Activated CD4-positive, alpha-beta T cell treated with anti-CD3 and anti-CD28 coated beads for 36 hours (primary cell): Measurements from ENCODE around the gene COL4A2. TPM values are rescaled to one million over a fixed set of nuclear protein-coding genes. Genes with fewer than 3 reads are reported as not detected.

Source experiments
- ATAC-seq: fragments of 200-7000 bp; cut with Tn5 transposase; one replicate; pipeline ENCODE4 v1.10.0; 2021; ENCODE audit warnings: mild to moderate bottlenecking, moderate library complexity
- CTCF ChIA-PET: fragments of 350-600 bp; sonication (Branson Sonifier 250); formaldehyde crosslinking; loops from one replicate; lab custom pipeline; 2021; ENCODE audit warnings: antibody characterized with exemption; lab: Charles Lee
- POLR2A ChIA-PET: fragments of 350-600 bp; sonication (Branson Sonifier 250); formaldehyde crosslinking; loops from one replicate; lab custom pipeline; 2021; ENCODE audit warnings: antibody characterized with exemption, inconsistent platforms; lab: Charles Lee
- DNase-seq: peaks from one replicate; pipeline ENCODE4 v3.0.0-alpha.2; 2020
- H3K27ac Mint-ChIP-seq: one replicate; pipeline ENCODE4 v1.8.0; 2021; ENCODE audit warnings: mixed read lengths
- H3K27me3 Mint-ChIP-seq: one replicate; pipeline ENCODE4 v1.8.0; 2021; ENCODE audit warnings: mixed read lengths
- H3K36me3 Mint-ChIP-seq: one replicate; pipeline ENCODE4 v1.8.0; 2021; ENCODE audit warnings: low read depth, mixed read lengths
- H3K4me1 Mint-ChIP-seq: one replicate; pipeline ENCODE4 v1.8.0; 2021; ENCODE audit warnings: mixed read lengths
- H3K4me3 Mint-ChIP-seq: one replicate; pipeline ENCODE4 v1.8.0; 2021; ENCODE audit warnings: mild to moderate bottlenecking, moderate library complexity, mixed read lengths
- H3K9me3 Mint-ChIP-seq: one replicate; pipeline ENCODE4 v1.8.0; 2021; ENCODE audit warnings: low read depth, mixed read lengths
- intact Hi-C, 2 experiments: fragments of 100-400 bp; cut with DNase I in 1 of 2; cut with micrococcal nuclease in 1 of 2; formaldehyde crosslinking; loops; one replicate each; pipeline versions ENCODE4 v1.14.2 to v1.15.1; 2022 to 2024; cut with DNase I, micrococcal nuclease
- total RNA-seq, 2 experiments: library from RNA; stranded (reverse); gene quantifications; one replicate each; pipeline ENCODE4 v1.2.3, GENCODE V29; 2021

The COL4A2 gene
- total RNA-seq, 2 experiments from 2014 or later = not detected

DNA sequence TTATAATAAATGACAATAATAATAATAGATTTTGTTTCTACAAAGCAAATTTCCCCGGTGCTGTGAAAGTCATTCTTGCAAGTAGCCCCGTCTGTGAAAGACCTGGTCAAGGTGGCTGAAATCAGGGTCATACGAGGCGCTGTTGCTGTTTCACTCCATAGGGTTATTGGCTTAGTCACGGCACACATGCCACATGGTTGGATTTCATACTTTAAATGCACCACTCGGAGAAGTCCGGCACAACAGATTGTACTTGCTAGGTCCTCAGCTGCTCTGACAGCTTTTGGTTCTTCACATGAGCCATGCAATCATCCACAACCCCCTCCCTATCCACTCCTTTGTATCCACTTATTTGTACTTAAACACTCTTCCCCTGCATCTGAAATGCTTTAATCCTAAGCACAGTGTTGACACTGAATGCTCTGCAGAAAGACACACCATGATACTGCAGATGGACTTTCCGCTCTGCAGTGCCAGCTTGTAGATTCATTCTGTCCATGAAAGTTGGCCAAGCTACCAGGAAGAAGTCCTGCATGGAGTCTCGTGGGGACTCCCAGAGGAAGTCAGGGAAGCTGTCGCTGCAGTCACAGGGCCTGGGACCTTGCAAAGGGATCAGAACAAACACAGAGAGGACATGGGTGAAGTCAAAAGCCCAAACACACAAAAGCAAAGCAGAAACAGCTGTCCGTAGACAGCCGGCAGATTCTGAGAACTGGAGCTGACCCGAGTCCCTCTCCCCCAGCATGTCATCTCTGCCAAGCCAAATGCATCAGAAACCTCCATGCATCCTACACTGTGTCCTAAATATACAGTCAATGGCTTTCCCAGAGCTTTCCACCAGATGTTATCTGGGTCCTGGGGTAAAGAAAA, 124.6 kb downstream of the COL4A2 start:
- ChIA-PET POLR2A (no interaction called here), CTCF (interaction anchor here (1.5 kb wide), 1 partner anchor 21 kb away, joined by 3 read pairs; no protein-coding TSS in a partner anchor)
- no peaks in the 10 kb centered on the region for H3K36me3 Mint-ChIP-seq
- H3K4me3 Mint-ChIP-seq = no peak overlapping the region
- H3K9me3 Mint-ChIP-seq = no peaks in the 10 kb centered on the region
- intact Hi-C loops = no loop called here
- ATAC-seq (no peak), DNase-seq (no peak)
- no peak overlapping the region for H3K27ac Mint-ChIP-seq
- H3K4me1 Mint-ChIP-seq = no peaks in the 10 kb centered on the region
- H3K27me3 Mint-ChIP-seq = peaks cover 52% of the 10 kb centered on the region

DNA sequence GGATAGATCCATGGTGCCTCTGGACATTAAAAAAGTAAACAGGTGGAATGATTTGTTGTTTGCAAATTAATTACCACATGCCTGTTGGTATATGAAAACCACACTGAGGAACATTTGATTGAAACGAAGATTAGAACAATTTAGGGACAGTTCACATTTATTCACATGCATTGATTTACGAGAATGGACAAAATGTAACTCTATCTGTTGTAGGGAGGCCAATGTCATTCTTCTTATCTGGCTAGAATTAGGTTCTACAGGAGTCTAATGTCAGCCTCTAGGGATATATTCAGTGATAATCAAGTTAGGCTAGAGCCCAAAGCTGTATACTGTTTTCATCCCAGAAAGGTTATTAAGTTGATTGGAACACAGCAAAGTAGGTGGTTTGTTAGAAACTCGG, 125.4 kb downstream of the COL4A2 start:
- ATAC-seq (no peak), DNase-seq (no peak)
- no peak overlapping the region for H3K4me3 Mint-ChIP-seq
- POLR2A ChIA-PET = no interaction called here
- H3K27ac Mint-ChIP-seq = no peak overlapping the region
- H3K9me3 Mint-ChIP-seq = no peaks in the 10 kb centered on the region
- no peaks in the 10 kb centered on the region for H3K4me1 Mint-ChIP-seq
- intact Hi-C loops = no loop called here
- H3K27me3 Mint-ChIP-seq = peaks cover 54% of the 10 kb centered on the region
- no peaks in the 10 kb centered on the region for H3K36me3 Mint-ChIP-seq
- CTCF ChIA-PET = interaction anchor here (1.2 kb wide), 1 partner anchor 23 kb away, joined by 3 read pairs; no protein-coding TSS in a partner anchor

DNA sequence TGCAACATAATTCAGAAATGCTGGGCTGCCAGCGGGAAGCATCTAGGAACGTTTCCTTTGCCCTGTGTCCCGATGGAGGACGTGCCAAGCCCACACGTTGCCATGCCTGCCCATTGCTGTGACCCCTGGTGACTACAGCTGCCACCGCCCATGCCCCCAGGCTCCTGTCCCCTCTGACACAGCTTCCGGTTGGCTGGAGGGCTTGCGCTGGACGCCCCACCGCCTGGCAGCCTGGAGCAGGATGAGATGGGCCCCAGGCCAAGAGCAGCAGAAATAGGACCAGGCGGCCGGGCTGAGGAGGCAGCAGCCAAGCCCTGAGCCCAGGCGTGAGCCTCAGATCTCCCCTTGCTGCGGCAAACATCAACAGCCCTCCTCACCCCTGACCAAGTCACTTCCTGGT, 125.9 kb downstream of the COL4A2 start:
- no peak for DNase-seq
- Mint-ChIP-seq H3K4me1 (no peaks in the 10 kb centered on the region), H3K27me3 (peaks cover 53% of the 10 kb centered on the region), H3K27ac (no peak overlapping the region), H3K4me3 (no peak overlapping the region), H3K36me3 (no peaks in the 10 kb centered on the region), H3K9me3 (no peaks in the 10 kb centered on the region)
- CTCF ChIA-PET = interaction anchor here (1.2 kb wide), 1 partner anchor 23 kb away, joined by 3 read pairs; no protein-coding TSS in a partner anchor
- no peak for ATAC-seq
- POLR2A ChIA-PET = no interaction called here
- intact Hi-C loops = no loop called here

DNA sequence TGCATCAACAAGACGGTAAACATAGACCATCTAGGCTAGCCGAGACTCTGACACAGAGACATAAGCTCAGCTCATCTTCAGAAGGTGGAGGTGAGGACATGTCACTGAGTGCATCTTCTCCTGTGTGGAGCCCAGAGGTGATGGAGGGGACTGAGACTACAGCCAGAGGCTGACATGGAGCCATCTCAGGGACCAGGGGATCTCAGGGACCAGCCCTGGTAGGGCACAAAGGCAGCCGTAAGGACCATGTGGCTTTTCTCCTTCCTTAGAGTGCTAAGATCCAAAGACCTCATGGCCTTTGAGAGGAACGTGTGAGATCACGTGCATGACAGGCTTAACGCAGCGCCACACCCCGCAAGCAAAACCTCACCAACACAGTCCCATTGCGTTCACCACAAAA, 127.5 kb downstream of the COL4A2 start:
- H3K36me3 Mint-ChIP-seq = no peaks in the 10 kb centered on the region
- no peak overlapping the region for H3K27ac Mint-ChIP-seq
- peaks cover 52% of the 10 kb centered on the region for H3K27me3 Mint-ChIP-seq
- CTCF ChIA-PET = interaction anchor here (0.5 kb wide), 1 partner anchor 49 kb away, joined by 3 read pairs; no protein-coding TSS in a partner anchor
- H3K9me3 Mint-ChIP-seq = no peaks in the 10 kb centered on the region
- no peak overlapping the region for H3K4me3 Mint-ChIP-seq
- DNase-seq (no peak), ATAC-seq (no peak)
- intact Hi-C loops = no loop called here
- H3K4me1 Mint-ChIP-seq = no peaks in the 10 kb centered on the region
- POLR2A ChIA-PET = no interaction called here

DNA sequence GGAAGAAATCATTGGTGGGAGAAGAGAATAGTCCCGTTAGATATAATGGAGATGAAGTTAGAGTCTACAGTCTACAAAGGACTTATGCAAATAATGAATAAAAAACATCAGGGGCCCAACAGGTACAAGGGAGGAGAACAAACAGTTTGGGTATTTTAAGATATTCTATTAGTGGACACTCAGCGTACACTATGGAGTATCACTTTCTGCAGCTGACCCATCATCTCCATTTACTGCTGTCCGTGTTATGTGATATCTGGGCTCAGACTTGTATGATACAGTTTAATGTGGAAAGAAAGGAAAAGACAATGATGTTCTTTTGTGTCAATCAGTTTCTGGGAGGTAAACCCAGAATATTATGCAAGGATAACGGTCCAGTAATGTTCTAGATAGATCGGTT, 128.2 kb downstream of the COL4A2 start:
- Mint-ChIP-seq H3K27ac (no peak overlapping the region), H3K4me3 (no peak overlapping the region), H3K4me1 (no peaks in the 10 kb centered on the region), H3K9me3 (no peaks in the 10 kb centered on the region), H3K27me3 (peaks cover 52% of the 10 kb centered on the region), H3K36me3 (no peaks in the 10 kb centered on the region)
- ChIA-PET CTCF (no interaction called here), POLR2A (no interaction called here)
- DNase-seq (no peak), ATAC-seq (no peak)
- intact Hi-C loops = no loop called here

DNA sequence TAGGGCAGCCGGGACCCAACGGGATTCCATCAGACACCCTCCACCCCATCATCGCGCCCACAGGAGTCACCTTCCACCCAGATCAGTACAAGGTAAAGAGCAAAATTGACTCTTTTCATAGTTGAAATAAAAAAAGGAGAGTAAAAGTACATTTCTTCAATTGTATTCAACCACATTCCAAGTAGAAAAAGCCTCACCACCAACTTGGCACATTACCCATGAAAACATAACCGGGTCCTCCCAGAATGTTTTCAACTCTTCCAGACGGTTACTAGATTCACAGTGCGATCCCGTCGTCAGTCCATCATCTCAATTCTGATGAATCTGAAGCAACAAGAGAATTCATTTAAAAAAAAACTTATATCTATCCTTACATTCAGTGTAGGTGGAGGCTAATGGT, 129.2 kb downstream of the COL4A2 start:
- Mint-ChIP-seq H3K9me3 (no peaks in the 10 kb centered on the region), H3K4me1 (no peaks in the 10 kb centered on the region), H3K36me3 (no peaks in the 10 kb centered on the region), H3K27me3 (peaks cover 51% of the 10 kb centered on the region), H3K4me3 (no peak overlapping the region), H3K27ac (no peak overlapping the region)
- POLR2A ChIA-PET = no interaction called here
- ATAC-seq (no peak), DNase-seq (no peak)
- intact Hi-C loops = no loop called here
- CTCF ChIA-PET = no interaction called here

DNA sequence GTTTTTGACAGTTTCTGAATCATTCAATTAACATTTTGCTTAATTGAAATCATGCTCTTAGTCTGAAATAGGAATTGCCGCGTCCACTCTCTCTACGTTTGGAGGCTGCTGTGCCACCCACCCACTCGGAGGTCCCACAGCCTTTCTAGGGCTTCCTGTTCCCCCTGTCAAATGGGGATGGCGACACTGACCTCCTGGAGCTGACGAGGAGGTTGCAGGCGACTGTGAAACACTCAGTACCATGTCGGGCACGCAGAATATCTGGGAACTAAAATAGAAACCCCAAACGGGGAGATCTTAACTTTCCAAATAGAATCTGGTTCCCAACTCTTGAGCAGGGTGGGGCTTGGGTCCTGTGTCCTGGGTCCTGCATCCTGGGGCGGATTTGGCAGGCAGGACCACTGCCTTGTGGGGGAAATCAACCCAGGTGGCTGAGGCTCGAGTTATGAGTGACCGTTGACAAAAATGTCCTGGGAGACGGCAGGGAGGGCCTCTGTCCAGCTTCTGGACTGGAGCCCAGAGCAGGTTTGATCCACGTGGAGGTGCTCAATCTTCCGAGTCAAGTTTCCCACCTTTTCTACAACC, 129.8 kb downstream of the COL4A2 start:
- CTCF ChIA-PET = interaction anchor here (0.8 kb wide), 1 partner anchor 275 kb away, joined by 3 read pairs; no protein-coding TSS in a partner anchor
- ATAC-seq (no peak), DNase-seq (no peak)
- H3K27me3 Mint-ChIP-seq = peaks cover 46% of the 10 kb centered on the region
- no peaks in the 10 kb centered on the region for H3K4me1 Mint-ChIP-seq
- no peaks in the 10 kb centered on the region for H3K36me3 Mint-ChIP-seq
- intact Hi-C loops = no loop called here
- H3K9me3 Mint-ChIP-seq = no peaks in the 10 kb centered on the region
- no peak overlapping the region for H3K4me3 Mint-ChIP-seq
- POLR2A ChIA-PET = no interaction called here
- H3K27ac Mint-ChIP-seq = no peak overlapping the region

DNA sequence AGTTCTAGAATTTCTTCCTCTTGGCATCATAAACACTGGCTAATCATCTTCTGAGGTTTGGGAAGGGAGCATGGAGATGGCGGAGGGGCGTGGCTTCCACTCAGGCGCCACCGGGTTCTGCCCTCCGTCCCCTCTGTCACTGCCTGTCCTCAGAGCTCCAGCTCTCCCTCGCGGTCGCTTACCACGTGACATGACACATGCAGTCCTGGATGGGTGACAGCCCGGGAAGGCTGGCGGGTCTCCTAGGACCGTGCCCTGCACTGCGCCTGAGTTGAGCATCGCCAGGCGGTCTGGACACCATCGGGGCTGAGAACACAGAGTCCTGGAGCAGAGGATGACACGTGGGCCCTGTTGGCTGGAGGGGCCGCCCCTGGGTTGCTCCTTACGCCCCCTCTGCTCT, 131.1 kb downstream of the COL4A2 start:
- no peaks in the 10 kb centered on the region for H3K9me3 Mint-ChIP-seq
- H3K4me1 Mint-ChIP-seq = no peaks in the 10 kb centered on the region
- DNase-seq (no peak), ATAC-seq (no peak)
- POLR2A ChIA-PET = no interaction called here
- intact Hi-C loops = no loop called here
- no peaks in the 10 kb centered on the region for H3K36me3 Mint-ChIP-seq
- CTCF ChIA-PET = no interaction called here
- H3K27me3 Mint-ChIP-seq = peaks cover 41% of the 10 kb centered on the region
- H3K27ac Mint-ChIP-seq = no peak overlapping the region
- no peak overlapping the region for H3K4me3 Mint-ChIP-seq

DNA sequence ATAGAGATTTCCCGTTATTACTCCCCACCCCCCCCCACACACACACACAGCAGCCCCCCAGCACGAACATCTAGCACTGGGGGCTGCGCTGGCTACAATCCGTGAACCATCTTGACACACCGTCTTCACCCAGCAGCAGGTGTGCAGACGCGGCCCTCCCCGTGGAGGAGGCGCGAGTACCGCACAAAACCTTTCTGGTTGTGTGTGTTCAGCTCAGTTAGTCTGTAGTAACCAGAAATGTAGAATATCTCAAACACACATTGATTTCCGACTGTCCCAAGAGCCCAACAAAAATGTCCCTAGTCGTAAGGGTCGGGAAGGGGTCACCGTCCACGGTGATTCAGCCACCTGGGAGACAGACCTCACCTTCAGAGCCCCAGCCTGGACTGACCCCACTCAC, 131.7 kb downstream of the COL4A2 start:
- DNase-seq = no peak
- no peaks in the 10 kb centered on the region for H3K9me3 Mint-ChIP-seq
- H3K4me1 Mint-ChIP-seq = no peaks in the 10 kb centered on the region
- H3K4me3 Mint-ChIP-seq = no peak overlapping the region
- peaks cover 38% of the 10 kb centered on the region for H3K27me3 Mint-ChIP-seq
- CTCF ChIA-PET = interaction anchor here (0.6 kb wide), 1 partner anchor 190 kb away, joined by 3 read pairs; no protein-coding TSS in a partner anchor
- no peak for ATAC-seq
- no peaks in the 10 kb centered on the region for H3K36me3 Mint-ChIP-seq
- POLR2A ChIA-PET = no interaction called here
- intact Hi-C loops = no loop called here
- H3K27ac Mint-ChIP-seq = no peak overlapping the region

DNA sequence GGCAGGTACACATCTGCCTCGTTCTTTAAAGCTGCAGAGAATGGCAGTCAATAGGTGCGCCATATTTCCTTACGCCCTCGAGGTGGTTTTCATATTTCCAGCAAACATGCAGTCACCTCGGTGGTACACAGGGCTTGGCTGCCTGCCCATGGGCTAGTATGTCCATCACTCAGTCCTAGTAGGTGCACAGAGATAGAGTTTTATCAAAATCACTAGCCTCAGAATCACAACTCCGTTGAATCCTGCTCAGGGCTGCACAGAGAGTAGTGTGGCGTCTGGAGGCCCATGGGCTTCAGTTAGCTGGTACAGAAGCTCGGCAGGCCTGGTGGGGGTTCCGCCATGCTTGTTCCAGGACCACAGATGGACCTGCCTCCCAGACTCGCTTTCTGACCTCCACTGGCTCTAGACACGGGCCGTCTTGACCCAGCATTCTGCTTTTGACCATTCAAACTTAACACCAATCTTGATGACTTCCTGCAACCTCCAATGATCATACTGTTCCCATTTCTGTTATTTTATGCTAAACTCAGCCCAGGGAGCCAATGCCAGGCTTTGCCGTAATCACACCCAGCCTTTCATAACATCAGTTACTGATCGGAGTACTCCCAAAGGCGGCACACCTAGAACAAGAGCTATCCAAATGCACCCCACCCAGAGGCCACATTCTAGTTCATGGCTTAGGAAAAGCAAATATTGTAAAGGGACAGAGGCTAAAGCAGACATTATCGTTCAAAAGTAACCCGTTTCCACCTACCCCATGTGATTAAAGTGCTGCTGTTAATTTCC, 134.1 kb downstream of the COL4A2 start:
- no peak for DNase-seq
- ChIA-PET POLR2A (no interaction called here), CTCF (no interaction called here)
- Mint-ChIP-seq H3K27ac (no peak overlapping the region), H3K4me1 (no peaks in the 10 kb centered on the region), H3K9me3 (no peaks in the 10 kb centered on the region), H3K36me3 (no peaks in the 10 kb centered on the region), H3K27me3 (peaks cover 41% of the 10 kb centered on the region), H3K4me3 (no peak overlapping the region)
- ATAC-seq = no peak
- intact Hi-C loops = no loop called here

DNA sequence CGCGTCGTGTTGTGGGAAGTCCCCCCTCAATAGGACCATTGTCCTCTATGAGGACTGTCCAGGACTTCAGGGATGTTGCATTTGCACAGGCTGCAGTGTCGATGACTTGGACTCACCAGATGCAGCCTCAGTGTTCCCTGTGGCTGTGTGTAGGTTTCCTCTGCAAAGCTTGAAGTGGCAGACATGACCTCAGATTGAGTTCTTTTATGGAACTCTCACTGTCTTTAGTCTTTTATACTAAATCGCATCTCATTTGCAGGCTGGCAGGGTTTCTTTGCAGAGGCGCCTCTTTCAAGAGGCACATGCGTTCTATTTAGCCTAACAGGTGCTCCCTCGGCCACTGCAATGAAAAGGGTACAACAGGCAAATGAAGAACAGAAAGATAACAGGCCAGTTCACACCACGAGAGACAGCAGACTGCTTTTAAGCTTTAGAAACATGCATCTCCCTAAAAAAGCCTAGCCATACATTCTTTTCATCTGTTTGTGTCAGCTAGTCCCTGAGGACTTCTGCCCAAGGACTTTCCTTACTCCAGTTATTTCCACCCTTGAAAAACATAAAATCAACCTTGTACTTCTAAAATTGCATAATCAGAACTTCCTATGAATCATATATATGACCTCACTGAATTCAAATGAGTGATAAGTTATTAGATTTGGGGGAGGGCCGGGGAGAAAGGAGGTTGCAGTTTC, 136.0 kb downstream of the COL4A2 start:
- CTCF ChIA-PET = interaction anchor here (1.8 kb wide), 1 partner anchor 13 kb away, joined by 7 read pairs; no protein-coding TSS in a partner anchor
- intact Hi-C loops = no loop called here
- peaks cover 39% of the 10 kb centered on the region for H3K27me3 Mint-ChIP-seq
- no peak overlapping the region for H3K4me3 Mint-ChIP-seq
- H3K9me3 Mint-ChIP-seq = no peaks in the 10 kb centered on the region
- no peaks in the 10 kb centered on the region for H3K4me1 Mint-ChIP-seq
- H3K36me3 Mint-ChIP-seq = no peaks in the 10 kb centered on the region
- no peak overlapping the region for H3K27ac Mint-ChIP-seq
- DNase-seq (no peak), ATAC-seq (no peak)
- POLR2A ChIA-PET = no interaction called here
